Spleen (tissue), 7 donors: ENCODE measurements around the gene ERLEC1.

ENCODE experiments used
- POLR2A ChIP-seq, 3 donors: fragments of 450-650 bp; IDR thresholded peaks; one replicate each; pipeline ENCODE4 v1.5.1; 2017; ENCODE audit warnings: antibody characterized with exemption in 3 of 3, mild to moderate bottlenecking in 1 of 3
- POLR2AphosphoS5 ChIP-seq, 3 donors: sonication (generic); formaldehyde crosslinking; IDR thresholded peaks; one replicate each; pipeline ENCODE4 v1.5.1; 2017; ENCODE audit warnings: antibody characterized with exemption in 3 of 3
- TF ChIP-seq, protein P1 (sequence below), 11 experiments: fragments of 200-600 bp in 7 of 11; fragments of 450-650 bp in 4 of 11; sonication (generic) in 4 of 11; IDR thresholded peaks in 8 of 11; conservative IDR thresholded peaks in 3 of 11; 1 replicate in 7 of 11; 2 replicates in 4 of 11; pipeline versions ENCODE4 v1.4.0 to v1.8.0; 2016 to 2021; ENCODE audit warnings: antibody characterized with exemption in 11 of 11, inconsistent platforms in 4 of 11, mild to moderate bottlenecking in 1 of 11
- donor health status: DM: no; HTN: no; CAD: no; lungs with moderate emphysema.
- donor health status: DM: no; HTN: no; CAD: no.
- donor health status: DM: no; HTN: no; CAD: no.

DNA sequence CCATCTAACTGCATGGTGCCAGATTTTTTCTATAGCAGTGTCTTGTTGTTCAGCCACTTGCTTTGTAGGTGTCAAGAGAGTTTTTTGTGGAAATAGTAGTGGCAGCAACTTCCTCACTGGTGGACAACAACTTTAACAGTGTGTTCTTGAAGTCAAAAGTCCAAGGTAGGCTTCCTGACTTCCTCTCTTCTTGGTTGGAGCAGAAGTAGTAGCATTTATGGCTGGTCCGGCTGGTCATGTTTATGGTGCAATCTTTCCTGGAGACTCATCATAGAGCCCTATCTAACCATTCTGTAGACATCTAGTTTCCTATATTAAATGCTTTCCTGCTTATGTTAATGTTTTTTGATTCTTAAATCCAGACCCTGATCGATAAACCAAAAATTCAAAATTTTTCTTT lies 61.2 kb downstream of the ERLEC1 start:
- TF ChIP-seq, protein P1, sequence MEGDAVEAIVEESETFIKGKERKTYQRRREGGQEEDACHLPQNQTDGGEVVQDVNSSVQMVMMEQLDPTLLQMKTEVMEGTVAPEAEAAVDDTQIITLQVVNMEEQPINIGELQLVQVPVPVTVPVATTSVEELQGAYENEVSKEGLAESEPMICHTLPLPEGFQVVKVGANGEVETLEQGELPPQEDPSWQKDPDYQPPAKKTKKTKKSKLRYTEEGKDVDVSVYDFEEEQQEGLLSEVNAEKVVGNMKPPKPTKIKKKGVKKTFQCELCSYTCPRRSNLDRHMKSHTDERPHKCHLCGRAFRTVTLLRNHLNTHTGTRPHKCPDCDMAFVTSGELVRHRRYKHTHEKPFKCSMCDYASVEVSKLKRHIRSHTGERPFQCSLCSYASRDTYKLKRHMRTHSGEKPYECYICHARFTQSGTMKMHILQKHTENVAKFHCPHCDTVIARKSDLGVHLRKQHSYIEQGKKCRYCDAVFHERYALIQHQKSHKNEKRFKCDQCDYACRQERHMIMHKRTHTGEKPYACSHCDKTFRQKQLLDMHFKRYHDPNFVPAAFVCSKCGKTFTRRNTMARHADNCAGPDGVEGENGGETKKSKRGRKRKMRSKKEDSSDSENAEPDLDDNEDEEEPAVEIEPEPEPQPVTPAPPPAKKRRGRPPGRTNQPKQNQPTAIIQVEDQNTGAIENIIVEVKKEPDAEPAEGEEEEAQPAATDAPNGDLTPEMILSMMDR (IDR thresholded peaks at IDR 0.05 in 8 of 11, conservative IDR thresholded peaks at IDR 0.05 in 3 of 11): no peak
- TF ChIP-seq POLR2AphosphoS5 (IDR thresholded peaks at IDR 0.05): no peak
- no peak for TF ChIP-seq POLR2A (IDR thresholded peaks at IDR 0.05)
